NCI-H82 (cell line): Measurements from ENCODE around the gene ABO.
A peak's percentile ranks its signal among the peaks of the same experiment; 100 is the strongest.
"Not testable (repeated sequence)": the region's sequence is repeated elsewhere in the genome, so short reads cannot be mapped to it uniquely, and the experiment has no call there.

Experiments
- DNase-seq: peaks from one replicate; lab custom pipeline; 2025; lab: John Stamatoyannopoulos, UW

Gene ABO

DNA sequence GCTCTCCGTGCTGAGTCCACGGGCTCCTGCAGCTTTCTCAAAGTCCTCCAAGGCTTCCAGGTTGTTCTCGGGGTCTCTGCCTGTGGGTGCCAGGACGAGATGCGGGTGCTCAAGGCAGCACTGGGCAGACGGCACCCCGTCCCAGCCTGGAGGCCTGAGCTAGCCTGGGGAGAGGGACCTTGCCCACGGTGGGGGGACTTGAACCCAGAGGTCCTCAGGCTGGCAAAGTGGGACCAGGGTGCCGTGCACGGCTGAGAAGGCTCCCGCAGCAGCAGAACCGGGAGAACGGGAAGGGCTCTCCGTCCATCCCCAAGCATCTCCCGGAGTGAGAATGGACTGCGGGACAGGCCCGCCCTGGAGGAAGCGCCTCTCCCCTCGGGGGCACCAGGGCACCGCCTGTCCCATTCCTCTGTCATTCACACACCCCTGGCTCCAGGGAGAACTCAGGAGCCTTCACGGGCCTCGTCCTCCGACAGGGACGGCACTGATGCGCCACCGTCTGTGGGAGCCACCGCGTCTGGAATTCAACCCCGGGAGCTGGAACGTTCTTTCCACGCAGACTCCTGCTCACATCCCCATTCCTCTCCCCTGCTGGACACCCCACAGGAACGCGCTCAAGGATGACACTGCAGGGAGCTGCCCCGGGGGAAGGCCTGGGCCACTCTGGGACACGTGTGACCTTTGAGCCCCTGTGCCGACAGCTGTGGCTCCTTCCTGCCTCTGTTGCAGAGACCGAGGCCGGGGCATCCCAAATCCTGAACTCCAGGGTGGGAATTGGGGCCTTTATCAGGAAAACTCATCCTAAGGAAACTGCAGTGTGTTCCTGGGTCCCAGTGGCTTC, 49.6 kb downstream of the ABO start:
- DNase-seq: no peak

- DNase-seq: no peak
These were observed 50.2 kb downstream of the ABO start for GRCh38 chr9:133224762-133225161.

- DNase-seq: not testable (repeated sequence)
These were observed 51.7 kb downstream of the ABO start for GRCh38 chr9:133223159-133223756.

- DNase-seq: not testable (repeated sequence)
These were observed 53.0 kb downstream of the ABO start for GRCh38 chr9:133221994-133222393.

DNA sequence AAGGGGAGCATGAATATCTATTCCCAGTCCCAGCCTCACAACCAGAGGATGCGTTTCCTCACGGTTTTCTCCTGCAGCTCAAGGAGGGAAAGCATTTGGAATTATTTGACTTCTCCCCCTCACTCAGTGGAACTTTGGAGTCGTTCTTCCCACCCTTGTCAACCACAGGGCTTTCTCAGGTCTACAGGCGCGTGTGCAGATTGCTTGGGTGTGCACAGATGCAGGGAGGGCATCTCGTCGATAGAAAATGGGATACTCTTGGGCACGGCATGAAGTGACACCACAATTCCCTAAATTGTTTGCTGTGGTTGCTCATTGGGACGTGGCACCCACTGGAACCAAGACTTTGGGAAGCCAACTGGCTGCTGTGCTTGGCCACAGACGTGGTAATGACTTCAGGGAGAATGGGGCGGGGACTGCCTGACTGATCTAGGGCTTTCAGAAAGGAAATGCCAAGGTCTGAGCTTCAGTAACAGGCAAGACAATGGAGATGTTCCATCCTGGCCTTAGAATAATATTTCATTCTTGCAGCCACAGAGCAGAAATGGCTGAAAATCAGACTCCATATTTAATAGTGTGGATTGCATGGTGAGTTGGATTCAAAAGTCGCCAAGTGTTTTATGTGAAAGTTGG, 53.7 kb downstream of the ABO start:
- no peak for DNase-seq

- DNase-seq: not testable (repeated sequence)
These were observed 56.7 kb downstream of the ABO start for GRCh38 chr9:133218049-133218975.

DNA sequence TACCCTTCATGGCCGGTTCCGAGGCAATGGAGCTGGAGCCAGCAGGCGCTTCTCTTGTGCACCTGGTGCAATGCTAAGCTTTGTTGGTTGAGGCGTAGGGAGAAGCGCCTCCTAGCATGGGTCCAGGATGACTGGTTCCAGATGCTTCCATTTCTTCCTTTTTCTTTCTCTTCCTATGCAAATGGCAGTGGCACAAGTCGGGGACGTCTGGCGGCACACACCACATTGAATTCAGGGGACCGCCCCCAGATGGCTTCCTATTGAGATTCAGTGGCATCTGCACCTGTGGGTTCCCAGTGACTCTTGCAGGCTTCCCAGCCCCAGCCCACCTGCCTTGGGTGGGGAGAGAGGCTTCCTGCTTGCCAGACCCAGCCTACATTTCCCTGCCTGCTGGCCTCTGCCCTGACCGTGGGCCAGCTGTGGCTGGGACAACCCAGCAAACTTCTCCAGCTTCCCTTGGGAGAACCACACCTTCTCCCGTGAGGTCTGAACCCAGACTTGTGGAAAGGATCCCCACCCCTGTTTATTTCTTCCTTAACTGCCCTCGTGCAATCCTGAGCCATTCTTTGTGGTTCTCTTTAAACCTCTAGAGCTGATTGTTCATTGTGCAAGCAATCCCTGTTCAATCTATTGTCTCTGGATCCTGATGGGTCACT, 57.5 kb downstream of the ABO start:
- DNase-seq: not testable (repeated sequence)

DNA sequence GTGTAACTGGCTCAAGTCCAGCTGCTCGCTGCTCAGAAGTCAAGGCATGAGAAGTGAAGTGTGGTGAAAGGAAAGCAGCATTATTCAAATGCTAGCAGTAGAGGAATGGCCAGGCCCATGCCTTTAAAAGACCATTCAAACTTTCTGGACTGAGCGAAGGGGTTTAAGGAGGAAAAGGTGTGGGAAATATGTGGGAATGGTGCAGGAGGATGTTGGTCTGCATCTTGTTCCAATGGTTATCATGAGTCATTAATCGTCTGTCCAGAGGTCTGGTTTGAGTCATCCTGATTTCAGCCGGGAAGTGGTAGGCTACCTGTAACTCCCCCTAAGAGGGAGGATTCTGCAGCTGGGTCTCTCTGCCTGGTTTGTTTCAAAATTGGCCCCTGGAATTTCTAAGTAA, 60.7 kb downstream of the ABO start:
- not testable (repeated sequence) for DNase-seq

- DNase-seq: no peak
These were observed 64.4 kb downstream of the ABO start for GRCh38 chr9:133210609-133211008.

DNA sequence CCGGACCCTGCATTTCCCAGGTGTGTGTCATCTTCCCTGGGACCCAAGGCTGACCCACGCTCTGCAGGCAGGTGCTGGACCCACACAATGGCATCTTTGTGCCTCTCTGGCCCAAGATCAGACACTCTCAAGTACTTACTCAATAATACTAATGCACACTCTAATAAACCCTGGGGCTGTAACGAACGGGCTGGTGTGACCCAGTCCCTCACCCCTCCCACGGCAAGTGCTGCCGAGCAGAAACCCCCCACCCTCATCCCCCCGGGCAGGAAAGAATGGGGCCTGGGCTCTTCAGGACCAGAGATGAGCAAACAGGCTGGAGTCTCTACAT, 64.8 kb downstream of the ABO start:
- DNase-seq: no peak

DNA sequence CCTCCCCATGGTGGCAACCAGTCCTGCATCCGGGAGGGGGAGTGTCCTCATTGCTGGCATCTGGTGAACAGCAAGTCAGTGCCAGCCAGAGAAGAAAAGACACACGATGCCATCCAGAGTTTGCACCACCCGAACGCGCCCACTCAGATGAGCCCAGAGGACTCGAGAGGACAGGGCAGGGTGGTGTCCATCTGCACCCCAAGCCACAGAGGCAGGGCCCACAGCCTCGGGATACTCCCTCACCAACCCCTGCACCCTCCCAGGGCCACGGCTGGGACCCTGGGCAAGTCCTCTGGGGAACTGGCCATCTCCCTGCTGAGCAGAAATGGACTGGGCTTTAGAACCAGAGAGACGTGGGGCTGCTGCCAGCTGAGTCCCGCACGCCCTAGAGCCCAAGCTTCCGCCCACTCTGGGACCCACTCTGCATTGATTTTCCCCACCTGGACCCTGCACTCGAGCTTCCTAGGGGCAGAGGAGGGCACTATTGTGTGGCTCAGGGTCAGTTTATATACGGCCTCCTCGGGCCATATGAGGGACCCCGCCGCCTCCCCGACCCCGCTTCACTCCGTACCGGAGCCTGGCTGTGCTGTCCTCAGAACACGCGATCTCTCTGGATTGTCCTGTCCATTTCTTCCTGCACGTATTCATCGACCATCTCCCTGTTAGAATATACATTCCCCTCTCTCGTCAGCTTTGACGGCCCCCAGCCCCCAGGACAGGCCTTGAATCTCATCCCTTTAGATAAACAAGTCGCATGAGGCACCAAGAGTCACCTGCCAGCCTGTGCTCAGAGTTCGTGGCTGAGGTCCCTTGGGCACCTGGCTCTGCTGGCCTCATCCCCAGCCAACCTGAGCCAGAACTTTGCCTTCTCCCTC, 65.4 kb downstream of the ABO start:
- DNase-seq: not testable (repeated sequence)

- DNase-seq: not testable (repeated sequence)
These were observed 66.1 kb downstream of the ABO start, which contains the start of gene OBP2B for GRCh38 chr9:133208880-133209300. Gene OBP2B, minus strand, starts transcription at chr9:133209250. Its CDS starts 51 bp downstream, at chr9:133209199.

DNA sequence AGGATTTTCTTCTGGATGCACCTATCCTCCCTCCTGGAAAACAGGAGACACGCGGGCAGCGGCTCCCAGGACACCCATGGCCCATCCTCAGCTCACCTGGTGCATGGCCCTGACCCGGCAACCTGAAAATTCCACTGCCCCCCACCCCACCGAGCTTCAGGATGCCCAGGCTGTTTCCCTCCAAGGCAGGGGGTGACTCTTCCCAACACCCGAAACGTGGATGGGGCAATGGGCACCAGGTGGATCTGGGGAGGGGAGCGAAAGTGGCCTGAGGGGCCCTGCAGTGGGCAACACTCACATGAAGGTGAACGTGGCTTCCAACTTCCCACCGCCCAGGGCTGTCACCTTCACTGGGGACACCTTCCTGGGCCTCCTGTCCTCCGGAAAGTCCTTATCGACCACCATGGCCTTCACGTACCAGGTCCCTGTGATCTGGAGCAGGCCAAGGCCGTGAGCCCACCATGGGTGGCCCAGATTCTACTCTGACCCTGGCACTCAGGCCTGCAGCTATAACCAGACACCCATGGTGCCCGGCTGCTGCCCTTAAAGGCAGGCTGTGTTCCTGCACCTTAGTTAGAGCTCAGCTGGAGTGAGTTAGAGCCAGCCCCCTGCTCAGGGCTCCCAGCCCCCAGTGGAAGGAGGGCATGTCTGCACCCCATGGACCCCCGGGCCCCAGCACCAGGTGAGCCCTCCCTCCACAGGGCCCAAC, 66.7 kb downstream of the ABO start:
- DNase-seq: peak; percentile 27

- no peak for DNase-seq
These were observed 67.3 kb downstream of the ABO start for GRCh38 chr9:133207540-133208170.

- DNase-seq: no peak
These were observed 67.9 kb downstream of the ABO start for GRCh38 chr9:133207021-133207531.

- DNase-seq: no peak
These were observed 68.7 kb downstream of the ABO start for GRCh38 chr9:133205996-133206931.

DNA sequence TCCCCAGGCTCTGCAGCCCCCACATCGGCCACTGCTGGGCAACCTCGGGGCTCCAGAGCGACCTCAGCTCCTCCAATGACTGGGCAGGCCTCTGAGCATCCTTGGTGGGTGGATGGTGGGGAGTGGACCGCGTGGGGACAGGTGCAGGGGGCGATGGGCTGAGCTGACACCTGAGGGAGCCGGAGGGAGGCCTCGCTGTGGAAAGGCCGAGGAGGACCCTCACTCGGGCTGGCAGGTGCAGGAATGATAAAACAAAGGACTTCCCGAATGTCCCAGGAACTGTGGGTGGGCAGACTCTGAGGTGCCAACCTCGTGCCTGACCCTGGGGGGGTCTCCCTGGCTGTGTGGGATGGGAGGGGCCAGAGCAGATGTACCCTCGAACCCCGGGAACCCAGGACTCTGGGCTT, 69.5 kb downstream of the ABO start:
- not testable (repeated sequence) for DNase-seq
